Measurements from ENCODE around the gene IL31.

The IL31 gene

GRCh38 chr12:122158700-122159285, 15.2 kb downstream of the IL31 start:
- in situ Hi-C loops (cut with HindIII; ENCODE audit: low sequenced_read_pairs): no loop called here

GRCh38 chr12:122155705-122156104, 18.3 kb downstream of the IL31 start:
- TF ChIP-seq CTCF (IDR thresholded peaks at IDR 0.05; ENCODE audit: low read depth, low read length, missing control alignments): no peak
- in situ Hi-C loops (cut with HindIII; ENCODE audit: low sequenced_read_pairs): no loop called here
- no peak for DNase-seq (ENCODE audit: low read depth)
- no peak overlapping the region for H3K4me3 ChIP-seq (ENCODE audit: low read depth, low read length)

More at GRCh38 chr12:122158700-122159285, 15.2 kb downstream of the IL31 start:
- no peak for DNase-seq (ENCODE audit: low read depth)
- no peak overlapping the region for H3K4me3 ChIP-seq (ENCODE audit: low read depth, low read length)
- TF ChIP-seq CTCF (IDR thresholded peaks at IDR 0.05; ENCODE audit: low read depth, low read length, missing control alignments): no peak

- DNase-seq (ENCODE audit: low read depth): no peak
- no peak for TF ChIP-seq CTCF (IDR thresholded peaks at IDR 0.05; ENCODE audit: low read depth, low read length, missing control alignments)
- in situ Hi-C loops (cut with HindIII; ENCODE audit: low sequenced_read_pairs): no loop called here
- no peak overlapping the region for H3K4me3 ChIP-seq (ENCODE audit: low read depth, low read length)
Measured at GRCh38 chr12:122152754-122153153, 21.3 kb downstream of the IL31 start.

GRCh38 chr12:122150127-122150681, 23.8 kb downstream of the IL31 start:
- TF ChIP-seq CTCF (IDR thresholded peaks at IDR 0.05; ENCODE audit: low read depth, low read length, missing control alignments): no peak
- in situ Hi-C loops (cut with HindIII; ENCODE audit: low sequenced_read_pairs): no loop called here
- DNase-seq (ENCODE audit: low read depth): no peak
- H3K4me3 ChIP-seq (ENCODE audit: low read depth, low read length): no peak overlapping the region

GRCh38 chr12:122148657-122149056, 25.4 kb downstream of the IL31 start:
- no peak for DNase-seq (ENCODE audit: low read depth)
- no peak overlapping the region for H3K4me3 ChIP-seq (ENCODE audit: low read depth, low read length)
- in situ Hi-C loops (cut with HindIII; ENCODE audit: low sequenced_read_pairs): no loop called here
- no peak for TF ChIP-seq CTCF (IDR thresholded peaks at IDR 0.05; ENCODE audit: low read depth, low read length, missing control alignments)

- no peak for TF ChIP-seq CTCF (IDR thresholded peaks at IDR 0.05; ENCODE audit: low read depth, low read length, missing control alignments)
- in situ Hi-C loops (cut with HindIII; ENCODE audit: low sequenced_read_pairs): no loop called here
- no peak overlapping the region for H3K4me3 ChIP-seq (ENCODE audit: low read depth, low read length)
- DNase-seq (ENCODE audit: low read depth): no peak
Measured at GRCh38 chr12:122147514-122148290, 26.3 kb downstream of the IL31 start.
